Heart left ventricle (tissue), 13 donors: Measurements from ENCODE around the gene PRDM4.

ENCODE experiments used
- CTCF ChIP-seq, 12 donors: fragments of 200-600 bp; sonication (generic) in 4 of 12; IDR thresholded peaks; one replicate each; pipeline versions ENCODE4 v1.5.0 to v1.8.0; 2018 to 2022; ENCODE audit warnings: antibody characterized with exemption in 12 of 12, mild to moderate bottlenecking in 5 of 12
- POLR2A ChIP-seq, 2 donors: fragments of 450-650 bp; IDR thresholded peaks; one replicate each; pipeline ENCODE4 v1.6.1; 2017; ENCODE audit warnings: antibody characterized with exemption in 2 of 2, mild to moderate bottlenecking in 2 of 2, moderate library complexity in 2 of 2
- donor health status: ischemic (EF 13 %, LVEDD 7.1; RV severe dilation, severe dysfunction).
- donor health status: DM: no; HTN: yes; CAD: no.
- donor health status: DM: no; HTN: no; CAD: no.
- donor health status: ischemic (EF 25% LVEDD 6.9; RV normal size, moderate dysfunction).
- donor health status: ischemic (EF 25% LVEDD 5.7; RV mildly dilated, moderate dysfunction).
- donor health status: ischemic (EF 35%, LVEDD 5.7; RV mildly dilated, moderate dysfunction).
- donor health status: nonischemic (EF 11% LVEDD 7.7; RV severe dilation, severe dysfunction).
- donor health status: DM: yes; HTN: yes; CAD: no.
- donor health status: PGD.
- donor health status: ischemic (EF 29% LVEDD 5.4; RV normal size, mild dysfunction).
- donor health status: nonischemic (EF 23%, LVEDD 6.1; RV moderate dilation, normal function).

- TF ChIP-seq CTCF (IDR thresholded peaks at IDR 0.05), result no peak
- no peak for TF ChIP-seq POLR2A (IDR thresholded peaks at IDR 0.05)
These were observed 30.6 kb upstream of the PRDM4 start for GRCh38 chr12:107791465-107792089.
